Inflammatory macrophage treated with lipopolysaccharide for 1 hour (primary cell): ENCODE measurements around the gene ZNF582.
"Not testable (repeated sequence)": the region's sequence is repeated elsewhere in the genome, so short reads cannot be mapped to it uniquely, and the experiment has no call there.

Experiments
- DNase-seq, 2 donors: peaks; one replicate each; pipeline ENCODE4 v3.0.0-alpha.2; 2020 to 2022

The ZNF582 gene

DNA sequence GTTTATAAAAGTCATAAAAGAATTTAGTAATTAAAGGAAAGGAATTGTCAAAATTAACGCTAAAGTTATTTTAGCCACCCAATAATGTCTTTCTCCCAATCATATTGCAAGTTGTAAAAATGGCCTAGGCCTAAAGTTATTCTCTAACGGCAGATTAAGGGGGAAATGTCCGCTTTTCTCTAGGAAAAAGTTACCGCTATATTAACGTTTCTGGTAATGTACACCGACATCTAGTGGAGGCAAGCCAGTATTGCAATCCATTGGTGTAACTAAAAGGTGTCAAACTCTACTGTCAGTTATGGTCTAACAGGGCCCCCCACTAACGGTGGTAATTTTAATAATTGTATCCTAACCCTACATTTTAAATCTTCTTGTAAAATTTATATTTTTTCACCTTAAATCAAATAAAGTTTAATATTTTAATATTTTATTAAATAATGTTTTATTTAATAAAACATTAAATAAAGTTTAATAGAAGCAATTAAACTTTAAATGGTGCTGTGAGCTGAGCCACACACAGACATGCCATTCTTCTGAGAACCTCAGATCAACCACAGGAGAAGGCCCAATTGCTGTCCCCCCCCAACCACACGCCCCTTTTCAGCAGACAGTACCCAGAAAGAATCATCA is 42.8 kb downstream of the ZNF582 start:
- peak; percentile 50 to 83 for DNase-seq

GRCh38 chr19:56348289-56348877 is 45.0 kb downstream of the ZNF582 start:
- peak; percentile 5 to 42 for DNase-seq

DNA sequence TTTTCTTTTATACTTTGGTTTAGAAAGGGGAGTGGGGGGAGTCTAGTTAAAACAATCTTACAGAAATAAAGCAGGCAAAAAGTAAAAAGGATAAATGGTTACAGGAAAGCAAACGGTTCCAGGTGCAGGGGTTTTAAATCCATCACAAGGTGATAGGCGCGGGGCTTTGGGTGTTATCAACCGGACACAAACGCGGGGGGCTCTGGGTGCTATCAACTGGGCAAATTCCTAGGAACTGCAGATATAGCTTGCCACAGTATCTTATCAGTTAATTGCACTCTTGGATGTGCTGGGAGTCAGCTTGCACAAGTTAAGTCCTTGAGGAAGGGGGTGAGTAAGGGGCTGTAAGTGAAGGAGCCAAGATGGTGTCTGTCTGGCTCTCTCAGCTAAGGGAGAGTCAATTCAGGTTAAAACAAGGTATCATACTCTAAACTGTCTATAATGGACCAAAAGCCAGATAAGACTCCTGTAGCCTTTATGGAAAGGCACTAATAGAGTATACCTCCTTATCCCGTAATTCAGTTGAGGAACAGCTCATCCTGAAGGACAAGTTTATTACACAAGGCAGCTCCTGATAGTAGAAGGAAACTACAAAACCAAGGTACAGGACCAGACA is 46.1 kb downstream of the ZNF582 start:
- no peak for DNase-seq

- DNase-seq: no peak
Measured at GRCh38 chr19:56341948-56342347, 51.4 kb downstream of the ZNF582 start.

GRCh38 chr19:56339031-56339430 is 54.3 kb downstream of the ZNF582 start:
- DNase-seq: not testable (repeated sequence)

DNA sequence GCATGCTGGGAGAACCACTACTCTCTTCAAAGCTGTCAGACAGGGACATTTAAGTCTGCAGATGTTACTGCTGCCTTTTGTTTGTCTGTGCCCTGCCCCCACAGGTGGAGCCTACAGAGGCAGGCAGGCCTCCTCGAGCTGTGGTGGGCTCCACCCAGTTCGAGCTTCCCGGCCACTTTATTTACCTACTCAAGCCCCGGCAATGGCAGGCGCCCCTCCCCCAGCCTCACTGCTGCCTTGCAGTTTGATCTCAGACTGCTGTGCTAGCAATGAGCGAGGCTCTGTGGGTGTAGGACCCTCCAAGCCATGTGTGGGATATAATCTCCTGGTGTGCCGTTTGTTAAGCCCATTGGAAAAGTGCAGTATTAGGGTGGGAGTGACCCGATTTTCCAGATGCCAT is 56.3 kb downstream of the ZNF582 start:
- not testable (repeated sequence) for DNase-seq

DNA sequence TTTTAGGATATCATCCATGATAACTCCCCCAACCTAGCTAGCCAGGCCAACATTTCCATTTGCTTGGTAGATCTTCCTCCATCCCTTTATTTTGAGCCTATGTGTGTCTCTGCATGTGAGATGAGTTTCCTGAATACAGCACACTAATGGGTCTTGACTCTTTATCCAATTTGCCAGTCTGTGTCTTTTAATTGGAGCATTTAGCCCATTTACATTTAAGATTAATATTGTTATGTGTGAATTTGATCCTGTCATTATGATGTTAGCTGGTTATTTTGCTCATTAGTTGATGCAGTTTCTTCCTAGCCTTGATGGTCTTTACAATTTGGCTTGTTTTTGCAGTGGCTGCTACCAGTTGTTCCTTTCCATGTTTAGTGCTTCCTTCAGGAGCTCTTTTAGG is 58.0 kb downstream of the ZNF582 start:
- DNase-seq: not testable (repeated sequence)

DNA sequence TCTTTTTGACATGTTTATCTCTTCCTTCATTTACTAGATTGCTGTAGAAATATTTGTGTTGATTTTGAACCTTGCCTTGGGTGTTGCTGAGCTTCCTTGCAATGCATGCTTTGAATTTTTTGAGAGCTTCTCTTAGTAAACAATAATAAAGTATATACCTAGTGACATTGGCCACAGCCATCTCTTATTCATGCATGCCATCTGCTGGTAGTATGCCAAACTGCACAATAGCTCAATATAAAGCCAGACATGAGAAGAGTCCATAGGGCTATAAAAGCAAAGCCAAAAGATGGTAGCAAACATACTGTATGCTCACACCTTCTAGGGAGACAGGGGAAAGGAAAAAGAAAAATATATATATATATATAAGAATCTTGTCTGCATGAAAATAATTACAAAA is 59.8 kb downstream of the ZNF582 start:
- DNase-seq: peak; percentile 58 to 91
